Colonic mucosa (tissue), 4 donors: ENCODE measurements around the gene FES. TPM values are rescaled to one million over a fixed set of nuclear protein-coding genes. Genes with fewer than 3 reads are reported as not detected.

Experiments used
- DNase-seq: peaks from one replicate; pipeline ENCODE4 v3.0.0-alpha.2; 2020
- H3K27ac ChIP-seq: fragments of 200-600 bp; one replicate; pipeline ENCODE4 v1.8.0; 2021
- H3K27me3 ChIP-seq: fragments of 200-600 bp; one replicate; pipeline ENCODE4 v1.8.0; 2021
- H3K36me3 ChIP-seq: fragments of 200-600 bp; one replicate; pipeline ENCODE4 v1.8.0; 2021
- H3K4me1 ChIP-seq: fragments of 200-600 bp; one replicate; pipeline ENCODE4 v1.8.0; 2021; ENCODE audit warnings: mild to moderate bottlenecking
- H3K4me3 ChIP-seq: fragments of 200-600 bp; one replicate; pipeline ENCODE4 v1.8.0; 2021
- H3K9ac ChIP-seq, 2 donors: one replicate each; pipeline ENCODE4 v1.7.0; 2013; ENCODE audit warnings: control low read depth in 2 of 2, low read depth in 2 of 2, low read length in 2 of 2
- H3K9me3 ChIP-seq: fragments of 200-600 bp; one replicate; pipeline ENCODE4 v1.8.0; 2021
- CTCF ChIP-seq: fragments of 200-600 bp; IDR thresholded peaks from one replicate; pipeline ENCODE4 v1.8.0; 2022; ENCODE audit warnings: antibody characterized with exemption, mild to moderate bottlenecking
- intact Hi-C: fragments of 100-400 bp; cut with DNase I; formaldehyde crosslinking; loops from one replicate; pipeline ENCODE4 v1.14.1; 2022
- total RNA-seq, 2 donors: library from RNA; stranded (reverse); fragmentation: NEBNext Ultra II Directional in 1 of 2; extraction: Animal tissue kit (Norgen Biotek cat#: 25700) in 1 of 2; gene quantifications; one replicate each; pipeline ENCODE4 v1.2.1, GENCODE V29; 2021
- donor health status: healthy.
- donor health status: DM: no; HTN: no; CAD: no.
- donor health status: DM: no; HTN: no; CAD: no.

The FES gene
- total RNA-seq, 2 donors from 2014 or later, result 6.5 to 8.8 TPM

- intact Hi-C loops, result no loop called here
- H3K27me3 ChIP-seq, result no peaks in the 10 kb centered on the region
- H3K36me3 ChIP-seq, result no peaks in the 10 kb centered on the region
- TF ChIP-seq CTCF, result no peak
- H3K27ac ChIP-seq, result peak overlapping the region; percentile 96
- H3K4me1 ChIP-seq, result peaks cover 4% of the 10 kb centered on the region
- H3K4me3 ChIP-seq, result peak overlapping the region; percentile 53
- DNase-seq, result peak; percentile 36
- peak overlapping the region; percentile 80 for H3K9ac ChIP-seq
- no peaks in the 10 kb centered on the region for H3K9me3 ChIP-seq
Measured at GRCh38 chr15:90929246-90930019, 45.1 kb downstream of the FES start.

GRCh38 chr15:90930861-90931574 lies 46.7 kb downstream of the FES start:
- no peaks in the 10 kb centered on the region for H3K9me3 ChIP-seq
- TF ChIP-seq CTCF, result no peak
- DNase-seq, result peak; percentile 32
- no peaks in the 10 kb centered on the region for H3K36me3 ChIP-seq
- no peaks in the 10 kb centered on the region for H3K27me3 ChIP-seq
- peaks cover 11% of the 10 kb centered on the region for H3K4me1 ChIP-seq
- intact Hi-C loops, result no loop called here
- peak overlapping the region; percentile 80 for H3K9ac ChIP-seq
- peak overlapping the region; percentile 96 for H3K27ac ChIP-seq
- H3K4me3 ChIP-seq, result peak overlapping the region; percentile 57

- Histone ChIP-seq H3K4me1 (peaks cover 15% of the 10 kb centered on the region), H3K9ac (peak overlapping the region in 1 of 2 donors; percentile 80), H3K27me3 (no peaks in the 10 kb centered on the region), H3K27ac (peak overlapping the region; percentile 96), H3K9me3 (no peaks in the 10 kb centered on the region), H3K4me3 (peak overlapping the region; percentile 57), H3K36me3 (no peaks in the 10 kb centered on the region)
- intact Hi-C loops, result no loop called here
- DNase-seq, result no peak
- TF ChIP-seq CTCF, result peak; percentile 43
Measured at GRCh38 chr15:90931575-90931827, 47.2 kb downstream of the FES start.

GRCh38 chr15:90931828-90932659 lies 47.7 kb downstream of the FES start, which contains the start of gene HDDC3:
HDDC3 (minus strand) TSS chr15:90932549; CDS start chr15:90932540, 9 bp downstream.
- intact Hi-C loops, result no loop called here

More at GRCh38 chr15:90931828-90932659, 47.7 kb downstream of the FES start, which contains the start of gene HDDC3:
- H3K27ac ChIP-seq, result peak within 1 kb of the TSS; percentile 96
- DNase-seq, result peak; percentile 96
- no peaks in the 10 kb centered on the region for H3K27me3 ChIP-seq
- no peaks in the 10 kb centered on the region for H3K36me3 ChIP-seq
- H3K4me1 ChIP-seq, result peaks cover 16% of the 10 kb centered on the region
- peak within 1 kb of the TSS; percentile 57 for H3K4me3 ChIP-seq
- peak within 1 kb of the TSS; percentile 80 to 88 for H3K9ac ChIP-seq
- no peaks in the 10 kb centered on the region for H3K9me3 ChIP-seq
- TF ChIP-seq CTCF, result peak; percentile 95
